AG04450 (cell line): ENCODE data around the gene RUSF1. TPM values are rescaled to one million over a fixed set of nuclear protein-coding genes. Genes with fewer than 3 reads are reported as not detected.

Experiments
- CTCF ChIA-PET: fragments of 300-600, 350-600 bp; formaldehyde crosslinking; extraction: SDS; loops from one replicate; lab custom pipeline; 2022; ENCODE audit warnings: antibody characterized with exemption, inconsistent platforms; lab: Charles Lee
- POLR2A ChIA-PET: fragments of 350-600 bp; formaldehyde crosslinking; extraction: SDS; loops from one replicate; lab custom pipeline; 2021; ENCODE audit warnings: antibody characterized with exemption, inconsistent platforms; lab: Yijun Ruan, JAX
- DNase-seq: peaks from one replicate; pipeline ENCODE4 v3.0.0-alpha.2; 2011; ENCODE audit warnings: low read depth, low spot score
- H3K27ac ChIP-seq: one replicate; pipeline ENCODE4 v1.5.1; 2012; ENCODE audit warnings: low read depth, low read length, control low read depth
- H3K27me3 ChIP-seq: one replicate; pipeline ENCODE4 v1.6.0; 2012; ENCODE audit warnings: low read length; ENCODE audit not compliant: control insufficient read depth, insufficient read depth
- H3K4me3 ChIP-seq: 2 replicates; pipeline ENCODE4 v1.5.1; 2011; ENCODE audit warnings: mild to moderate bottlenecking, low read depth, low read length, control low read depth
- H3K9me3 ChIP-seq: 2 replicates; pipeline ENCODE4 v1.5.1; 2012; ENCODE audit warnings: low read length; ENCODE audit not compliant: control insufficient read depth, insufficient read depth
- polyA plus RNA-seq: library from polyadenylated mRNA; depleted of rRNA; stranded (reverse); fragments of >200 nt; gene quantifications from 2 replicates; pipeline ENCODE4 v1.2.3, GENCODE V29; 2011
- TF ChIP-seq, protein P1 (sequence below): IDR thresholded peaks from 2 replicates; pipeline ENCODE4 v1.5.1; 2011; ENCODE audit warnings: low read depth, low read length, control low read depth, inconsistent platforms

Gene RUSF1
- polyA plus RNA-seq, 1 experiment = 32.2 TPM

DNA sequence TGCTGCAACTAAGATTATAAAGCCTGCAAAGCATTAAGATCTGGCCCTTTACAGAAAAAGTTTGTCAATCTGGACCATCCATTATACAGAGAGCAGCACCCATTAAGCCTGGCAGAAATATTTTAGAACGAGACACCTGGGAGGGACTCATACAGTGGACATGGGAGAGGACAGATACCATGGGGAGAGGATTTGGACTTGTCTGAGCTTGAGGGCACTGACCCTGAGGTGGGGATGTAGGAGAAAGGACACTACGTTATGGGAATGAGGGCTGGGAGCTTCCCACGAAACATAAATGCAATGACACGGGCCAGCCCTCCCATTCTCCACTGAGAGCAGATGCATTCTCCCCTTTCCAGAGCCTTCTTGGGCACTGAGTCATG is 6.2 kb downstream of the RUSF1 start:
- ChIA-PET POLR2A (interaction anchor here (0.7 to 1.3 kb wide), 2 partner anchors 21 to 27 kb away, joined by 4 read pairs; no protein-coding TSS in a partner anchor), CTCF (interaction anchor here (0.9 to 1.6 kb wide), 3 partner anchors 41 to 49 kb away, joined by 4 to 7 read pairs (median 5); no protein-coding TSS in a partner anchor)
- Histone ChIP-seq H3K4me3 (no peak overlapping the region), H3K27ac (no peak overlapping the region), H3K27me3 (no peaks in the 10 kb centered on the region), H3K9me3 (no peaks in the 10 kb centered on the region)
- TF ChIP-seq, protein P1, sequence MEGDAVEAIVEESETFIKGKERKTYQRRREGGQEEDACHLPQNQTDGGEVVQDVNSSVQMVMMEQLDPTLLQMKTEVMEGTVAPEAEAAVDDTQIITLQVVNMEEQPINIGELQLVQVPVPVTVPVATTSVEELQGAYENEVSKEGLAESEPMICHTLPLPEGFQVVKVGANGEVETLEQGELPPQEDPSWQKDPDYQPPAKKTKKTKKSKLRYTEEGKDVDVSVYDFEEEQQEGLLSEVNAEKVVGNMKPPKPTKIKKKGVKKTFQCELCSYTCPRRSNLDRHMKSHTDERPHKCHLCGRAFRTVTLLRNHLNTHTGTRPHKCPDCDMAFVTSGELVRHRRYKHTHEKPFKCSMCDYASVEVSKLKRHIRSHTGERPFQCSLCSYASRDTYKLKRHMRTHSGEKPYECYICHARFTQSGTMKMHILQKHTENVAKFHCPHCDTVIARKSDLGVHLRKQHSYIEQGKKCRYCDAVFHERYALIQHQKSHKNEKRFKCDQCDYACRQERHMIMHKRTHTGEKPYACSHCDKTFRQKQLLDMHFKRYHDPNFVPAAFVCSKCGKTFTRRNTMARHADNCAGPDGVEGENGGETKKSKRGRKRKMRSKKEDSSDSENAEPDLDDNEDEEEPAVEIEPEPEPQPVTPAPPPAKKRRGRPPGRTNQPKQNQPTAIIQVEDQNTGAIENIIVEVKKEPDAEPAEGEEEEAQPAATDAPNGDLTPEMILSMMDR = no peak
- no peak for DNase-seq

DNA sequence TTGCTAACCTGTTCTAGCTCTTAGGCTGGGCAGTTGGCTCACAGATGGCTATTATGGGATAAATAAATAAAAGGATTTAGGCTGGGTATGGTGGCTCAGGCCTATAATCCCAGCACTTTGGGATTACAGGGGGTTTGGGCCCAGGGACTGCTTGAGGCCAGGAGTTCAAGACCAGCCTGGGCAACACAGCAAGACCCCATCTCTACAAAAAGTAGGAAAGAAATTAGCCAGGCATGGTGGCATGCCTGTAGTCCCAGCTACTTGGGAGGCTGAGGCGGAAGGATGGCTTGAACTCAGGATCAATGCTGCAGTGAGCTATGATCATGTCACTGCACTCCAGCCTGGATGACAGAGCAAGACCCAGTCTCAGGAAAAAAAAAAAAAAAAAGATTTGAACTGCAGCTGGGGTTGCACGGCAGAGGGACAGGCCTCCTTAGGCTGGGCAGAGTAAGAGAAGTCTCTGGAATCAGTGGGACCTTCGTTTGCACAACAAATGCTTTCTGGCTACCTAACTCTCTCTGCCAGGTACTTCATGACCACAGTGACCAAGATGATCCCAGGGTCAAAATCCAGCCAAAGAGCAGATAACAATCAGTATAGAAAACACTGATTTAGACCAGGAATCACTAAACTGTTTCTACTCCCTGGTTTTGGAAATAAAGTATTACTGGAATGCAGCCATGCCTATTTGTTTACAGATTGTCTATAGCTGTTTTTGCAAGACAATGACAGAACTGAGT is 6.8 kb downstream of the RUSF1 start:
- TF ChIP-seq, protein P1 = no peak
- Histone ChIP-seq H3K4me3 (no peak overlapping the region), H3K27me3 (no peaks in the 10 kb centered on the region), H3K27ac (no peak overlapping the region), H3K9me3 (no peaks in the 10 kb centered on the region)
- DNase-seq = no peak
- CTCF ChIA-PET = interaction anchor here (1.6 kb wide), 1 partner anchor 41 kb away, joined by 5 read pairs; no protein-coding TSS in a partner anchor
- POLR2A ChIA-PET = interaction anchor here (0.7 to 1.3 kb wide), 2 partner anchors 21 to 28 kb away, joined by 4 read pairs; no protein-coding TSS in a partner anchor

DNA sequence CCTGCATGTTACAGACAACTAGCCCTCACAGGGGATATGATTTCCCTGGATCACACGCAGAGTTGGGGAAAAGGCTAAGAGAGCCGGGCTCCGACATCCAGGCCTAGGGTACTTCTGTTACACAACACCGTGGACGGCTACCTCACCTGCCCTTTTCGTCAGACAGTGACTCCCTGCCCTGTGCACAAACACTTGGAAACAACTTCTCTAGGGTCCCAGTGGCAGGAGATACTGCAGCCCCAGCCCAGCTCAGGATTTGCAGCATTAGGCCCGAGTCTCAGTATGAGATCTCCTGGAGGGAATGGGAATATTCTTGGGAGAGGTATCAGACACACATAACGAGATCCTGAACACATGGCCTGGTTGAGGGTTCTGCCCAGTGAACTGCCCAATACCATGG is 8.3 kb downstream of the RUSF1 start:
- TF ChIP-seq, protein P1 = no peak
- ChIA-PET POLR2A (no interaction called here), CTCF (interaction anchor here (0.6 kb wide), 1 partner anchor 47 kb away, joined by 3 read pairs; no protein-coding TSS in a partner anchor)
- Histone ChIP-seq H3K9me3 (no peaks in the 10 kb centered on the region), H3K27ac (no peak overlapping the region), H3K27me3 (no peaks in the 10 kb centered on the region), H3K4me3 (no peak overlapping the region)
- DNase-seq = no peak

GRCh38 chr16:31498493-31498892 is 9.7 kb downstream of the RUSF1 start:
- no peak overlapping the region for H3K4me3 ChIP-seq
- no peak overlapping the region for H3K27ac ChIP-seq
- CTCF ChIA-PET = no interaction called here
- H3K9me3 ChIP-seq = no peaks in the 10 kb centered on the region
- no peaks in the 10 kb centered on the region for H3K27me3 ChIP-seq
- no peak for DNase-seq
- TF ChIP-seq, protein P1 = no peak
- POLR2A ChIA-PET = interaction anchor here (0.8 kb wide), 1 partner anchor 8 kb away, joined by 3 read pairs; no protein-coding TSS in a partner anchor

- H3K9me3 ChIP-seq = no peaks in the 10 kb centered on the region
- POLR2A ChIA-PET = interaction anchor here (1.5 kb wide), 1 partner anchor 11 kb away, joined by 3 read pairs; the partner anchor contains the start of gene RUSF1
- no peak overlapping the region for H3K27ac ChIP-seq
- no peaks in the 10 kb centered on the region for H3K27me3 ChIP-seq
- CTCF ChIA-PET = no interaction called here
- no peak for DNase-seq
- TF ChIP-seq, protein P1 = no peak
- no peak overlapping the region for H3K4me3 ChIP-seq
These were observed 11.5 kb downstream of the RUSF1 start for GRCh38 chr16:31496670-31497069.
